ENCODE measurements around the gene PPP1R14C.
"Not testable (repeated sequence)": the region's sequence is repeated elsewhere in the genome, so short reads cannot be mapped to it uniquely, and the experiment has no call there.

Gene PPP1R14C

DNA sequence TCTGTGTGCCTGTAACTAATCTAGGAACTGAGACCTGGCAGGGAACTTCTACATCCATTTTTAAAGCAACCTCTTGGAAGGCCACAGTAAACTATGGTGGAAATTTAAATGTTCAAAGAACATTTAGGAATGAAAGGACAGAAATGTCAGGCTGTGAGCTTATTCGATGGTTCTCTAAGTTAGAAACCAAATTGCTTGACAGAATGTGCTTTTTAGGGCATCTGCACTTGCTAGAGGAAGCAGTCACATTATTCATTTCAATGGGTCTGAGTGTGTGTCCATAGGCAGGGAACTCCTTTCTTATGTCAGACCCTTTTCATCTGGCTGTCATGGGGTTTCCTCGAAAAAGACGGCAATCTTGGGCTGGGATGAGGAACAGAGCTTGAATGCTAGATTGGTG, 84.4 kb downstream of the PPP1R14C start:
- DNase-seq = no peak

DNA sequence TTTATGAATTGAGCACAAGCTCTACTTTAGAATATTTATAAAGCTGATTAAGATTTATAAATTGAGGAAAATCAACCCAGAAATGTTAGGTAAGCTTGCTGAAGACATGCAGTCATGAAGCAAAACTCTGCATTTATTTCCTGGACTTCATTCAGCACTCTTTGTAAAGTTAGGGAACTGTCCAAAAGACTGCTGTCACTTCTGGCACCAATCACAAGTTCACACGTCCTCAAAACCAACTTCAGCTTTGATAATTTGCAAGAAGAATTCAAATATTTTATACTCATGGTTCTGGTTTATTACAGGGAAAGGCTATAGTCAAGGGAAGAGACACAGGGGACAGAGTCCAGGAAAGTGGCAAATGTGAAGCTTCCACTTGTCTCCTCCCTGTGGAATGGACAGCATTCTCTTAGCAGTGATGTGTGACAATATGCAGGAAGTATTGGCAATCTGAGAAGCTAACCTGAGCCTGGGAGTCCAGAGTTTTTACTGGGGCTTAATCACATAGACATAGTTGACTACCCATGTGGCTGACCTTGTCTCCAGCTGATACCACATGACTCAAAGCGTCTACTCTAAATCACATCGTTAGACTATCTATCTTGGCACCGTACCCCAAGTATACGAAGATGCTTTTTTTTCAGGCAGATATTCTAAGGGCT, 85.4 kb downstream of the PPP1R14C start:
- DNase-seq = no peak

DNA sequence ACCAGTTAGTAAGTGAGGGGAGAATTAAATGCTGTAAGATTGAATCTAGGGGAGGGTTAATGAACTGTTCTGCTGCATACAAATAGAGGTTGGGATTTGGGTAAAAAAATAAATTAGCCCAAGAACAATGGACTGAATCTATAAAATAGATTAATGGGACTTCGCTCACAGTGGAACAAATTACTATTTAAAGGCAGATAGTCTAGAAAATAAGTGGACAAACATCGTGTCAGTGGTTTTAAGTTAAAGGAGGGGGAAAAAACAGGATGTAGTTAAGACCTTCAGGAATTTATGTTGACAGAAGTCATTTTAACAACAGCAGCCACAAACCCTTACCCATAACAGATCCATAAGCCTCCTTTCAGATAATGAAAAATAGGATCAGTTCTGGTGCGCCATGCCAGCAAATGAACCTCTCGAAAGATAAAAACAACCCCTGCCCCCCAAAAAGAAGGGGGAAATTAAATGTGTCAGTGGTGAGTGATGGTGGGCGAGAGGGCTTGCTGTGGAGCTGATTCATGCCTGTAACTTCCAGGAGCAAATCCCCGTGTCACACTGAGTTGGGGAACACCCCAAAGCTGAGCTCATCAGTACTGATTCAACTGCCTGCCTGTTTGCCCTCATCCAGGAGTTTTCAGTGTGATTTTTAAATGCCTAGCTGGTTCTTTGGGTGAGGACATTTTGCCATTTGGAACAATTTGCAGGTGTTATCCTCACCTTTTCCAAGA, 86.8 kb downstream of the PPP1R14C start:
- DNase-seq = no peak

DNA sequence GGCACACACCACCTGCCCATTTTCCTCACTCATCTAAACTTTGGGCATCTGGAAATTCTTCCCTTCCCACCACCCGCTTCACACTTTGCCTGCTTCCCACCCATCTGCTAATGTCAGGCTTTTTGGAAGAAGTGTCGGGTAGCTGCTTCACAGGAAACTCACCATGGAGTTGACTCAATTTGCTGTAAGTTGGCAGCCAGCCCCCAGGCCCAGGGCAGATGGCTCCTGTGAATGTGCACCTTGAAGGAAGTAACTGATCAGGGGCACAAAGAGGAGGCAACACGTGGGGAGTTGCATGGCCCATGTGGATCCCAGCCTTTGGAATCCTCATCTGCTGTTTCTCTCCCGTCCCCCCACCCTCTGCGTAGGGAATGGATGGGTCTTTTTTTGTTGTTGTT, 87.3 kb downstream of the PPP1R14C start:
- DNase-seq = no peak

DNA sequence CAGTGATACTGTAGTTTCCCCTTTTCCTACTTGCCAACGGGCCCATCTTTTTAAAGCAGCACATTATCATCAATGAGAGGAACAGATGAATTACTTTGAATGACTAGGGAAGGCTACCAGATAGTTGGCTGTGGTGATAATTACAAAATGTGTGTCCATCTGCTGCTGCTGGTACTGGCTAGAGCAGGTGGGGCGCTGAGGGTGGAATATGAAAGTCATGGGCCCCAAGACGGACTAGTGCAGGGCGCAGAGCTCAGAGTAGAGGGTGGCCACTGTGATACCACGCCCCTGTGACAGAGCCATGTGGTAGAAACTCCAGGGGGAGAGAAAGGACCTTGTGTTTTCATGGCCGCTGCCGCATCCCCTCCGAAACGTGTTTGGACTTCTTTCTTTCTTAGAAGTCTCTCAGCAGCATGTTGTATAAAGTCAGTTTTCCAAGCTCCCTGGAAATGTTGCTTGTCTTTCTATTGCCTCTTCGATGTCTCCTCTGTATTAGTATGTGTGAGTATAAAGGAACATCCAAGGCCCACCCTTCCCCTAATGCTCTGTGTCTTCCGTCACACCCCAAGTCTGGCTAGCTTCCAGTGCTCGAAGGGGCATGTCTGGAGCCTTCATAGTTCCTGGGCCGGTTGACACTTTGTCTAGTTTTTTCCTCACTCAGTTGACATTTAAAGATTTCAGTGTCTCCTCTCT, 88.1 kb downstream of the PPP1R14C start:
- no peak for DNase-seq

DNA sequence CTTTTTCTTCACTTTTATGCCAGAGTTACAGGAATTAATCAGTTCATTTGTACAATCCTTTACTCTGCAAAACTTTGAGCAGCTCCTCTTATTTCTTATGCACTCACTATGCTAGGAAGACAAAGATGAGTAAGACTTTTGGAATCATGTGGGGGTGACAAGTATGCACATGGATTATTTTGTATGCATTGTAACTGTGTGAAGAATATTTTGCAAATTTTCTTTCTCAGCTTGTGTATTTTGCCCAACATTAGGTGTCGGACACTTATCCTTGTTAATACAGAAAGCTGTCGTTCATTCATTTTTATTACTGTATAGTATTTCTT, 88.6 kb downstream of the PPP1R14C start:
- DNase-seq = no peak

DNA sequence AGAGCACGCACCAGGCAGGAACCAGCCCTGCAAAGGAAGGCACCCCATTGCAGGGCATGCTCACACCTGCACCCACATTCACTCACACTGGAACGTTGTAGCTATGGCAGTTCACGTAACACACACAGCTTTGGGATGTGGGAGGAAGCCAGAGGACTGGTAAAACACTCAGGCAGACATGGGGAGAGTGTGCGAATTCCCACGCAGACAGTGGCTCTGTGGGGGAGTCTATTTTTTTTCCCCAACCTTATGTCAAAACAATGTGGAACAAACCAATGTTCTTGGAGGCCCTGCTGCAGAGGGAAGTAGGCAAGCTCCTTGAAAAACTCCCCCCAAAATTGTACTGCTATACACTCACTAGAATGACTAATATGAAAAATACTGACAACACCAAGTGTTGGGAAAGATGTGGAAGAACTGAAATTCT, 91.0 kb downstream of the PPP1R14C start:
- no peak for DNase-seq

DNA sequence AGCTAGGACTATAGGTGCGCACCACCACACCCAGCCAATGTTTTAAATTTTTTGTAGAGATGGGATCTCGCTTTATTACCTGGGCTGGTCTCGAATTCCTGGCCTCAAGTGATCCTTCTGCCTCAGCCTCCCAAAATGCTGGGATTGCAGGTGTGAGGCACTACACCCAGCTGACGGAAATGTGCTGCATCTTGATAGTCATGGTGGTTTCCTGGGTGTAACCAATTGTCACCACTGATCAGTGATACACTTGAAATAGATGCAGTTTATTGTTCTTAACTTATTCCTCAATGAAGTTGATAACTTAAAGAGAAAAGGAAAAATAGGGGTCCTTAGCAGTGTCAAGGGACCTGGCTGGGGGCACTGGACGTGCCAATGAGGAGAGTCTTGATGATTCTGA, 92.4 kb downstream of the PPP1R14C start:
- DNase-seq = no peak

DNA sequence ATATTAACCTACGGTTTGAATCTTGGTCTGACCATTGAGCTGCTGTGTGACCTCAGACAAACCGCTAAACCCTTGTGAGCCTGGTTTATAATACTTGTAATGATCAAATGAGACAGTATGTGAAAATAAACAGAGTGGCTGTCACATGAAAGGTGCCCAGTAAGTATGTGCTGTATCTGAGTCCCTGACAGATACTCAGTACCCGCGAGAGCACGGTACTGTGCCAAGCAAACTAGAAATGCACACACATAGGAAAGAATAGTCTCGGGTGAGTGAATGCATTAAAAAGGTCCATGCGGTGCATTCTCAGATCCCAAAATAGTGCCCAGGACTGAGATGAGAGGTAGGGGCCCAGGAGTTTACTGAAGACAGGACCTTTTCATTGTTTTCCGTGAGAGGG, 93.3 kb downstream of the PPP1R14C start:
- DNase-seq = no peak

DNA sequence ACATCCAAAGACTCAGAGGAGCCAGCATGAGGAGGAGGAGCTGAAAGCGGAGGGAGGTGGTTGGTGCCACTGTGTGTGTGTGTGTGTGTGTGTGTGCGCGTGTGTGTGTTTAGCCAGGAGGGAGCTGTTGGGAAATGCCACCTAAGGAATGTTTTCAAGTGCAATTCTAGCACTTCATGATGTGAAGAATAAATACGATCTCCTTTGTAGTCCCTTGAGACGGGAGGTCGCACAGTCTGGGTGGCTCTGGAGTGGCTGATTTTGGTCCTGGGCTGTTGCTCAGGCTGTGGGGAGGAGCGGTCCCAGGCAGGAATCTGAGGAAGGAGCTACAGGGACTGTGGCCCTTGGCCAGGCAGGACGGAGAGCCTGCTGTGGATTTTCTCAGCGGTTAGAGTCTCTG, 93.7 kb downstream of the PPP1R14C start:
- DNase-seq = no peak

DNA sequence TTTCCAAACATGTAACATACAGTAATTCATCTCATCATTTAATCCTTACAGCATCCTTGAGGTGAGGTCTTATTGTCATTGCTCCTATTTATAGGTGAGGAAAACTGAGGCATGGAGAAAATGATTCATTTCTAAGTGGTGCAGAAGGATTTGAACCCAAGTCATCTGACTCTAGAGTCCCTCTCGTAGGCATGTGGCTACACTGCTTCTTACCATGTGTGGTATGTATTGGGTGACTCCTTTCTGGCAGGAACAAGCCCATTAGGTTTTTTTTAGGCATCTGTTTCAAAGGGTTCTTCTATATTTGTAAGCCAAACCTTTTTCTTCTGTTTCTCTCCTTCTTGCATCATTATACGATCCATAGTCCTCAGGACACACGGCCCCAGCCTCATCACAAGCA, 94.8 kb downstream of the PPP1R14C start:
- DNase-seq = no peak

DNA sequence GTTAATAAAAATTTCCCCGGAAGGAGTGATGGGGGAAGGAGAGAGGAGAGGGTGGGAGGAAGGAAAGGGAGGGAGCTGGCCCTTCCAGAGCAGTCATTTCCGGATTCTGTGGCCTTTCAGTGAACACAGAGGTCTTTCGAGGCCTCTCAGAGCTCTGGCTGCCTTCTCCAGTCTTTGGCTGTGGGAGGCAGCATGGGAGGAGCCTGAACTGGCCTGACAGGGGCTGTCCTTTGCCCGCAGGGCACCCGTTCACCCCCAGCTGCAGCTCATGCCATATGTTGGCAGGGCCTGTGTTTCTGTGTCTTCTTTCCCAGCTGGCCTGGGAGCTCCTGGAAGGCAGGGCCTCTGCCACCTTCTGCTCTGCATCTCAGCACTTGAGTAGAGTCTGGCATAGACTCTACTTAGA, 95.5 kb downstream of the PPP1R14C start:
- no peak for DNase-seq

DNA sequence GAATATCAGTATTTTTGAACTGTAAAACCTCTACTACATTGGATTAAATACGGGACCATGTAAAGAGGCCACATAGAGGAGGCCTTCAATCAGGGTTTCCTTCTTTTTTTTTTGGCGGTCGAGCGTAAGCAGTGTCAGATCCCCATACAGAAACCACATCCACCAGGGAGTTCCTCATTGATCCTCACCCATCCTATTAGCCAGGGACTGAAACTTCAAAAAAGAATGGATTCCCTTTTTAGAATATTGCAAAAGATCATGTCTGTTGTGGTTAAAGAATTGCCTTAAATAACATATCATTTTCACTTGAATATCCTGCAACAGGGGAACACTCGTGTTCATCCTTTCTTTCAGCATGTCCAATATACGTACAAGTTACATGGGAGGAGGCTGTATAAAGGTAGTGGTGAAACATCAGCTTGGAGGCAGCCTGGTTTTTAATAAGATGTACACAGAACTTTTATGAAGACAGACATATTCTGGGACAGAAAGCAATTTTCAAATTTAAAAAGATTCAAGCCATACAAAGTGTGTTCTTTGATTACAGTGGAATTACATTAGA, 96.1 kb downstream of the PPP1R14C start:
- no peak for DNase-seq

DNA sequence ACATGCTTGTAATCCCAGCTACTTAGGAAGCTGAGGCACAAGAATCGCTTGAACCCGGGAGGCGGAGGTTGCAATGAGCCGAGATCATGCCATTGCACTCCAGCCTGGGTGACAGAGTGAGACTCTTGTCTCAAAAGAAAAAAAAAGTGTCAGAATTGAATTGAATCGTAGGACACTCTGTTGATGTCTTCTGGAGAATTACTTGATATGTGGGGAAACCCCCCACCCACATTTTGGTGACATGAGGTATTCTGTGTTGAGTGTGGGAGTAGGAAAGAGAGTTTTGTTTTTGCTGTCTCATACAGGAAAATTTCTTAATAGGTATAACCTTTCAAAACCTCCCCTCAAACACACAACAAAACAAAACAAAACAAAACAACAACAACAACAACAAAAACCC, 98.9 kb downstream of the PPP1R14C start:
- DNase-seq = not testable (repeated sequence)

DNA sequence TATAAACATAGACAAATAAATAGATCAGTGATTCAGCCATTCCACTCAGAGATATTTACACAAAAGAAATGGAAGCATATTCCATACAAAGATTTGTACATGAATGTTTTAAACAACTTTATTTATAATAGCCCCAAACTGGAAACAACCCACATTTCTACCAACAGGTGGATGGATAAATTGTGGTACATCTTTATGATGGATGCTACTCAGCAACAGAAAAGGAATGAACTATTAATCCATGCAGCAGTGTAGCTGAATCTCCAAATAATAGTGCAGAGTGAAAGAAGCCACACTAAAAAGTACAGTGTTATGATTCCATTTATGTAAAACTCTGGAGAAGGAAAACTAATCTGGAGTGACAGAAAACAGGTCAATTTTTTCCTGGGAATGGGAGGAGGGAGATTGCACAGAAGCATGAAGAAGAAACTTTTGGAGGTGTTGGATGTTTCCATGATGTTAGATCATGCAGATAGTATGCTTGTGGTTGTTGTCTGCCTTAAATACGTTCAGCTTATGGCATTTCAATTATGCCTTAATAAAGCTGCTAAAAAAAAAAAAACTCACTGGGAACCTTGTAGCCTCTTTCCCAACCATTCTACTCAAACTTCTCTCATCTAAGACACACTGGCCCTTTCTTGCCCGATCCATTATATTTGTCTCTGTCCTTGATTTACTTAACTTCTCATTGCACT, 100.9 kb downstream of the PPP1R14C start:
- no peak for DNase-seq

DNA sequence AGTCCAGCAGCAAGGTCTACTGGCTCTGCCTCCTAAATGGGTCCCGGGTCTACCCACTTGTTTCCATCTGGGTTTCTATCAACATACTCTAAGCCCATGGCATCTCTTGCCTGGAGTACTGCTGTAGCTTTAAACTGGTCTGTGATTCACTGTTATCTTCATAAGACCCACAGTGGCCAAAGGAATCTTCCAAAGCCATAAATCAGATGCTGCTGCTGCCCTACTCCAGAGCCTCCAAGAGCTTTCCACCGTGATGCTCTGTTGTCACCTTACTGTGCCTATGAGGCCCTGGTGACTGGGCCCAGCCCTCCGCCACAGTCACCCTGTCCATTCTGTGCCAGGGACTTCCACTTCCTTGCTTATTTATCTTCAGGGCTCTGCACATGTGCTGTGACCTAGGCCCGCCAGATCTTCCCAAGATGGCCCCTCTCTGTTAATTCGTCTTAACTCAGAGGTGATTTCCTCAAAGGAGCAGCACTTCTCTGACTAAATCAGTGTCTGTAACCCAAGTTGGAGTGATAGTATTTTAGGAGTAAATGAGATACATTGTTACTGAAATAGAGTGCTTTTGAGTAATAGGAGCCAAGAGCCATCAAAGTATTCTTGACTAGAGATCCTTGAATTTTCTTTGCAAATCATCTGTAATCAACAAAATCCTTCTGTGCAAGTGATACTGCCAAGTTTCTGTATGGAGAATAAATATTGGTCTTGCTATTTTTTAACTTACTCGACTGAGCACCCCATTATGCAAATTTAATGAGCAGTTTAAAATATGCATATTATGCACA, 102.5 kb downstream of the PPP1R14C start:
- DNase-seq = no peak

DNA sequence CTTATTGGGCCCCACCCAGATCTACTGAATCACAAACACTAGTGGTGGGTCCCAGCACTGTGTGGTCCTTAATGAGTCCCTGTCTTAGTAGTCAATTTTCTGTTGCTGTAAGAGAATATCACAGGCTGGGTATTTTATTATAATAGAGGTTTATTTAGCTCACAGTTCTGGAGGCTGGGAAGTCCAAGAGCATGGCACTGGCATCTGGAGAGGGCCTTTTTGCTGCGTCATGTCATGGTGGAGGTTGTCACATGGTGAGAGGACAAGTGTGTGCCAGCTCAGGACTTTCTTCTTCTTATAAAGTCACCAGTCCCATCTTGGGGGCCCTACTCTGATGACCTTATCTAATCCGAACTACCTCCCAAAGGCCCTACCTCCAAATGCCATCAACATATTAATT, 105.0 kb downstream of the PPP1R14C start:
- no peak for DNase-seq

DNA sequence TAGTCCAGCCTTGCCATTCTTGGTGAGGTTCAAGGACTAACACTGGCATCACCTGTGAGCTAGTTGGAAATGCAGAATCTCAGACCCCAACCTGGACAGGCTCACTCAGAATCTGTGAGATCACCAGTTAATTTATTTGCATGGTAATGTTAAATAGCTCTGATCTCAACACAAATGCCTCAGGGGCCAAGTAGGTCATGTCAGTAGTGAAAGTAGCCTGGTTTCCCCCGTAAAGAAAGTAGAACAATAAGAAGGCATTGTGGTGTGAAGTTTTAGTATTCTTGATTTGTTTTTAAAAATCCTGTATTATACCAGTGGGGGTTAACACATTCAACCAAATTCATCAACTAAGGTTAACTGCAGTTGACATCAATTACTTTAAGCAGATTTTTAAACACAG, 105.5 kb downstream of the PPP1R14C start:
- DNase-seq = no peak

DNA sequence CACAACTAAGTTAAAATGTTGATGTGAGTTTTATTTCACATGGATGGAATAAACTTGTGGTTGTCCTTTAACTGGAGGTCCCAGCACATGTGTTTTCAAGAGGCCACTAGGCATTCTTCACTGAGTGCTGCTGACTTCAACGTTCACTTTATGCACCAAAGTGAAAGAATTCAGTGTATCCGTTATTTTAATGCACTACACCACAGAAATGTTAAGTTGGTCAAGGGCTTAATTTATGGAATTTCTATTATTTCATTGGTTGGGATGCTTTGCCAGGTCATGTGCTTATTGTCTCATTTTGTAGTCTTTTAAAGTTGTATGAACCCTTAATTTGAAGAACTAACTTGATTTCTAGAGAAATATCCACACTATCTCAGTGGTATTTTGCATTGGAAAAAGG, 106.4 kb downstream of the PPP1R14C start:
- DNase-seq = no peak

DNA sequence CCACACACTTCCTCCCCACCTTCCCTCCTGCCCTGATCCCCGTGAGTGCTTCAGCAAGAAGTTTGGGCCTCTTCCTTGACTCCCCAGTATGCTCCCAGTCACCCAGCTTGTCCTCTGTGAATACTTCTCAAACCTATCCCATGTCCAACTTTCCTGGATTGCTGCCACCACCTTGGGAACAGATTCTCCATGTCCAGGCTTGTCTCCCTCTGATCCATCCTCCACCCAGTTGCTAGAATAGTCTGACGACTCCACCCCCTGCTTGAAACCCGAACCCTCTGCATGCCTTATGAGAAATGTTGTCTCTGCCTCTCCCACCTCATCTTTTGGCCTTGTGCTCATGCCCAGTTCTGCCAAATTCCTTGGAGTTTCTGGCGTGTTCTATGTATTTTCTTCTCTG, 108.0 kb downstream of the PPP1R14C start:
- DNase-seq = no peak

DNA sequence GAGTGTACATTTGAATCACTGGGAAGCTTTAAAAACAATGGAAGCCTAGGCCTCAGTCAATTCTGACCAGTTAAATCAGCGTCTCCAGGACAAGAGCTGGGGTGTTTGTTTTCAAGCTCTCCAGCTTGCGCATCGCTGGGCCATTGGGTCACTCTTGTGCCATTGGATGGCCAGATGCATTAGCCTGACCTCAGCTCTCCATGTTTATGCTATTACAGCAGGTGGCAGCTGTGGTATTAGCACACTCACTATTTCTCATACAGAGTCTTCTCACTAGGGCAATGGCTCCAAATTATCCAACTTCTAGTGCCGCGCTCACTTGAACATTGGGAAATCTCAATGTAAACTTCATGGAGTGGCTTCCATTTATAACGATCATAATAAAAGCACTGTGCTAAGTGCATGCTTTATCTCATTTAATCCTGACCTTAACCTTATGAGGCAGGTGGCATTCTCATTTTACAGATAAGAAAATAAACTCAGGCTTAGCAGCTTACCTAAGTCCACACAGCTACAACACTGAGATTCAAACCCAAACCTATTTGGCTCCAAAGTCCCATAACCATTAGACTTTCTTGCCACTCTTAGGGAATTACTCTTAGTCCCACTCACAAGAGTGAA, 108.8 kb downstream of the PPP1R14C start:
- no peak for DNase-seq

Measured in hippocampal formation (tissue), 2 donors.